Glutamatergic neuron (in vitro differentiated cells): ENCODE results near the gene STPG4. TPM values are rescaled to one million over a fixed set of nuclear protein-coding genes. Genes with fewer than 3 reads are reported as not detected.

Source experiments
- DNase-seq: peaks from one replicate; pipeline ENCODE4 v3.0.0; 2022
- H3K27ac Mint-ChIP-seq: one replicate; pipeline ENCODE4 v1.8.0; 2020; ENCODE audit warnings: mild to moderate bottlenecking, mixed read lengths, inconsistent platforms; ENCODE audit not compliant: unreplicated experiment
- H3K27me3 Mint-ChIP-seq: one replicate; pipeline ENCODE4 v1.8.0; 2020; ENCODE audit warnings: mild to moderate bottlenecking, moderate library complexity, mixed read lengths, inconsistent platforms; ENCODE audit not compliant: unreplicated experiment
- H3K36me3 Mint-ChIP-seq: one replicate; pipeline ENCODE4 v1.8.0; 2020; ENCODE audit warnings: mild to moderate bottlenecking, mixed read lengths, inconsistent platforms; ENCODE audit not compliant: unreplicated experiment
- H3K4me1 Mint-ChIP-seq: one replicate; pipeline ENCODE4 v1.8.0; 2020; ENCODE audit warnings: mild to moderate bottlenecking, low read depth, mixed read lengths, inconsistent platforms; ENCODE audit not compliant: unreplicated experiment
- H3K4me3 Mint-ChIP-seq: one replicate; pipeline ENCODE4 v1.8.0; 2020; ENCODE audit warnings: mild to moderate bottlenecking, mixed read lengths, inconsistent platforms; ENCODE audit not compliant: unreplicated experiment
- H3K9me3 Mint-ChIP-seq: one replicate; pipeline ENCODE4 v1.8.0; 2020; ENCODE audit warnings: mild to moderate bottlenecking, moderate library complexity, mixed read lengths, inconsistent platforms; ENCODE audit not compliant: unreplicated experiment
- CTCF ChIP-seq: fragments of 200-600 bp; sonication (generic); IDR thresholded peaks from one replicate; pipeline ENCODE4 v1.5.0; 2021; ENCODE audit not compliant: partially characterized antibody, unreplicated experiment
- total RNA-seq: library from RNA; stranded (reverse); fragmentation: NEBNext Ultra II Directional; extraction: Animal tissue kit (Norgen Biotek cat#: 25700); gene quantifications from one replicate; pipeline ENCODE4 v1.2.1, GENCODE V29; 2021; ENCODE audit not compliant: unreplicated experiment

The STPG4 gene
- total RNA-seq, 1 donor from 2014 or later = 1.3 TPM

DNA sequence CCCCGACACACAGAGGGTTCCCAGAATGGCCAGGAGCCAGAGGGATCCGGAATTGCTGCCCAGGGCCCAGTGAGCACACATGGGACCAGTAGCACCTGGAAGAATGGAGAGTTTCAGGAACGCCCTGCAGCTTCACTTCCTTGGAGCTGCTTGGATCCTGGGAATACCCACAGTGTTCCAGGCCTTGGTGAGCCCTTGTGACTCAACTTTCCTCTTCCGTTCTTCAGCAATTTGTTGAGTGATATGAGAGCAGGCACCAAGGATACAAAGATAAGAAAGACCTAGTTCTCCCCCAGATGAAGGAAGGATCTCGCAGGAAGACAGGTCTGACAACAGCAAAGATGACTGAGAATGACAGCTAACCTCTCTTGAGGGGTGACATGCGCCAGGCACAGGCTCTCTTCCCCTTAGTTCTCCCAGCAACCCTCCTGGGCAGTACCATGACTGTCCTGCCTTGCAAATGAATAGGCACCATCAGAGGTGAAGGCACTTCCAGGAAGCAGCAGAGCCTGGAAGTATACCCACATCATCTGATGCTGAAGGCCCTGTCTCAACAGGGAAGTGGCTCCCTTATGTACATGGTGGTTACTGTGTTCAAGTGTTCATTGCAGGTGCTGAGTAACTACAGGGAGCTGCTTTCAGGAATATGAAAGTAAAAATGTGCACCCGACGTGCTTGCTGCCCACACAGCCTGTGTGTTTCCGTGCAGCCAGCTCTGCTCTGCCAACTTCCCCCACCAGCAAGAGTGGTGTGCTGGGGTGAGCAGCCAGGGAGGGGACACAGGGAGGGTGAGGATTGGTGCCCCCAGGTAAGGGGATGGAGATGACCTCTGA is 116.2 kb downstream of the STPG4 start:
- Mint-ChIP-seq H3K27me3 (peaks cover 9% of the 10 kb centered on the region), H3K4me3 (no peak overlapping the region), H3K36me3 (no peaks in the 10 kb centered on the region), H3K4me1 (peaks cover 30% of the 10 kb centered on the region), H3K9me3 (peaks cover 9% of the 10 kb centered on the region), H3K27ac (peak overlapping the region; percentile 70)
- no peak for TF ChIP-seq CTCF
- no peak for DNase-seq

DNA sequence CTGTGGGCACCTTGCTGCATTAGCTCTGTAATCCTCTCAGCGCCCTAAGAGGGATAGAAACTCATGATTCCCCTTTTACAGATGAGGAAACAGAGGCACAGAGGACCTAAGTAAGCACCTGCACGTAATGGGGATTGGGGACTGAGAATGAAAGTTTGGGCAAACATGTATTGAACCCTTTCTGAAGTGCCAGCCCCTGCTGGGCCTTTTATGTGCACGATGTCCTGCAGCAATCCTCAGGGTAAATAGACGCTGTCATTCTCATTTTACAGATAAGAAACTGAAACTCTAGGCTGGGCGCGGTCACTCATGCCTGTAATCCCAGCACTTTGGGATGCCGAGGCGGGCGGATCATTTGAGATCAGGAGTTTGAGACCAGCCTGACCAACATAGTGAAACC is 117.4 kb downstream of the STPG4 start:
- H3K36me3 Mint-ChIP-seq = no peaks in the 10 kb centered on the region
- H3K27me3 Mint-ChIP-seq = peaks cover 6% of the 10 kb centered on the region
- no peak for DNase-seq
- H3K9me3 Mint-ChIP-seq = peaks cover 3% of the 10 kb centered on the region
- no peak overlapping the region for H3K4me3 Mint-ChIP-seq
- no peak for TF ChIP-seq CTCF
- peaks cover 32% of the 10 kb centered on the region for H3K4me1 Mint-ChIP-seq
- no peak overlapping the region for H3K27ac Mint-ChIP-seq

Other genes starting within 250 kb of the STPG4 start
- 33.0 TPM for gene MCFD2, start 239.5 kb downstream of the STPG4 start, total RNA-seq
- 4.2 TPM for gene TTC7A, start 214.1 kb downstream of the STPG4 start, total RNA-seq
- 1,225 TPM for gene CALM2, start 21.2 kb upstream of the STPG4 start, total RNA-seq
- 5.3 TPM for gene EPCAM, start 214.0 kb upstream of the STPG4 start, total RNA-seq
- 27.9 TPM for gene MSH2, start 247.8 kb upstream of the STPG4 start, total RNA-seq